ENCODE data around the gene SEMA6B. TPM values are rescaled to one million over a fixed set of nuclear protein-coding genes. Genes with fewer than 3 reads are reported as not detected.

SEMA6B gene
- total and polyA plus RNA-seq, 2 of the 4 experiments (the other 2 are of a cell fraction): 0.18 to 0.72 TPM

DNA sequence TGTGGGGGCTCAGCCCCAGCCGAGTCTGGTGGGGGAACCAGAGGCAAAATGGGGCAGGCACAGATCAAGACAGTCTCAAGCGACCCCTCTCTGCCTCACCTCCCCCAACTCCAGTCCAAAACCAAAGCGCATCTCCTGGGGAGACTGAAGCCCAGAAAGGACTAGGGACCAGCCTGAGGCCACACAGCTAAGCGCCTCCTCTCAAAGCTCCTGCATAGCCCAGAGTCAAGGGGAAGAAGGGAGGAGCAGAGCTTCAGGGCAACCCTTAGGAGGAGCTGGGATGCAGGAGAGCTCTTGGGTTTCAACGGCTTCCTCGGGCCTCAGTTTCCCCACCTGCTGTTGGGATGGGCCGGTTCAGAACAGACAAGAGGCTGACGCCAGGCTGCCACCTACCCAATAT, 19.9 kb upstream of the SEMA6B start:
- BruUV-seq (replicated peaks): no TSS peak
- ATAC-seq (ENCODE audit: low read depth) (no peak), DNase-seq (no peak)
- no peak overlapping the region for H4K5ac ChIP-seq (ENCODE audit: low read depth, low read length)
- ChIA-PET POLR2A (ENCODE audit: unreplicated experiment) (no interaction called here), CTCF (interaction anchor here (0.9 kb wide), 1 partner anchor 12 kb away, joined by 3 read pairs; no protein-coding TSS in a partner anchor)
- no peaks in the 10 kb centered on the region; the same call in 1 of the 2 replicates for H4K20me1 ChIP-seq (ENCODE audit: insufficient read depth, low read length)
- no peaks in the 10 kb centered on the region for H3K36me3 ChIP-seq (ENCODE audit: control insufficient read depth, insufficient read depth, low read length)
- no peak overlapping the region for H2BK120ac ChIP-seq (ENCODE audit: low read depth, low read length)
- H3K4me1 ChIP-seq (ENCODE audit: control insufficient read depth, insufficient read depth, low read length): peaks cover 11% of the 10 kb centered on the region
- no peak overlapping the region for H2BK20ac ChIP-seq (ENCODE audit: low read depth, low read length)
- intact Hi-C loops (cut with micrococcal nuclease): no loop called here
- no peak overlapping the region for H3K56ac ChIP-seq (ENCODE audit: extremely low read depth, insufficient read depth, low read length)
- no peak overlapping the region for H3K23ac ChIP-seq (ENCODE audit: low read depth, low read length)
- no peak overlapping the region for H3K4ac ChIP-seq (ENCODE audit: low read depth, low read length)
- H3K27me3 ChIP-seq (ENCODE audit: control insufficient read depth, insufficient read depth, low read length): peaks cover 35% of the 10 kb centered on the region
- peaks cover 5% of the 10 kb centered on the region; the same call in 1 of the 2 replicates for H3K9me1 ChIP-seq (ENCODE audit: insufficient read depth, low read length)
- no peaks in the 10 kb centered on the region for H3K79me1 ChIP-seq (ENCODE audit: low read depth in 1 of 2, low read length in 2 of 2)
- WGBS, 2 experiments (ENCODE audit: extremely low coverage in 2 of 2, insufficient read length in 1 of 2): 53% methylated on average over 3 of the region's 8 CpGs; no CpG with 5 or more reads in 1 of the 2 experiments
- H3K27ac ChIP-seq (ENCODE audit: insufficient read depth, low read length): no peak overlapping the region
- H2AK9ac ChIP-seq (replicated peaks; ENCODE audit: low read depth, low read length, poor library complexity): no peak overlapping the region
- no peak overlapping the region for H3K4me2 ChIP-seq (ENCODE audit: low read depth, low read length)
- TF ChIP-seq, protein P1, sequence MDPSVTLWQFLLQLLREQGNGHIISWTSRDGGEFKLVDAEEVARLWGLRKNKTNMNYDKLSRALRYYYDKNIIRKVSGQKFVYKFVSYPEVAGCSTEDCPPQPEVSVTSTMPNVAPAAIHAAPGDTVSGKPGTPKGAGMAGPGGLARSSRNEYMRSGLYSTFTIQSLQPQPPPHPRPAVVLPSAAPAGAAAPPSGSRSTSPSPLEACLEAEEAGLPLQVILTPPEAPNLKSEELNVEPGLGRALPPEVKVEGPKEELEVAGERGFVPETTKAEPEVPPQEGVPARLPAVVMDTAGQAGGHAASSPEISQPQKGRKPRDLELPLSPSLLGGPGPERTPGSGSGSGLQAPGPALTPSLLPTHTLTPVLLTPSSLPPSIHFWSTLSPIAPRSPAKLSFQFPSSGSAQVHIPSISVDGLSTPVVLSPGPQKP (IDR thresholded peaks at IDR 0.05; ENCODE audit: borderline replicate concordance, low read depth, low read length): no peak
- no peak for TF ChIP-seq CHD1 (IDR thresholded peaks at IDR 0.05; ENCODE audit: low read depth, low read length)
- TF ChIP-seq, protein P2, sequence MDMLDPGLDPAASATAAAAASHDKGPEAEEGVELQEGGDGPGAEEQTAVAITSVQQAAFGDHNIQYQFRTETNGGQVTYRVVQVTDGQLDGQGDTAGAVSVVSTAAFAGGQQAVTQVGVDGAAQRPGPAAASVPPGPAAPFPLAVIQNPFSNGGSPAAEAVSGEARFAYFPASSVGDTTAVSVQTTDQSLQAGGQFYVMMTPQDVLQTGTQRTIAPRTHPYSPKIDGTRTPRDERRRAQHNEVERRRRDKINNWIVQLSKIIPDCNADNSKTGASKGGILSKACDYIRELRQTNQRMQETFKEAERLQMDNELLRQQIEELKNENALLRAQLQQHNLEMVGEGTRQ (IDR thresholded peaks at IDR 0.05; ENCODE audit: low read depth, low read length): no peak
- no peak for TF ChIP-seq NFE2L2 (IDR thresholded peaks at IDR 0.05; ENCODE audit: low read depth, low read length)
- no peak for TF ChIP-seq BHLHE40 (IDR thresholded peaks at IDR 0.05; ENCODE audit: low read depth, low read length)
- no peak for TF ChIP-seq RFX5 (IDR thresholded peaks at IDR 0.05; ENCODE audit: low read depth, low read length)
- TF ChIP-seq CEBPB (IDR thresholded peaks at IDR 0.05; ENCODE audit: low read depth, low read length): no peak
- no peak for TF ChIP-seq SMC3 (IDR thresholded peaks at IDR 0.05; ENCODE audit: low read depth, low read length)
- no peak for TF ChIP-seq POLR2A (IDR thresholded peaks at IDR 0.05; ENCODE audit: low read depth, low read length)
- no peak for TF ChIP-seq RCOR1 (IDR thresholded peaks at IDR 0.05; ENCODE audit: insufficient replicate concordance, low read length)
- TF ChIP-seq MAFK (IDR thresholded peaks at IDR 0.05; ENCODE audit: low read depth, low read length): no peak
- no peak for TF ChIP-seq MAZ (IDR thresholded peaks at IDR 0.05; ENCODE audit: borderline replicate concordance, low read depth, low read length)
- no peak for TF ChIP-seq MXI1 (IDR thresholded peaks at IDR 0.05; ENCODE audit: borderline replicate concordance, low read depth, low read length)
- TF ChIP-seq FOS (IDR thresholded peaks at IDR 0.05; ENCODE audit: low read depth, low read length): no peak
- TF ChIP-seq, protein P3, sequence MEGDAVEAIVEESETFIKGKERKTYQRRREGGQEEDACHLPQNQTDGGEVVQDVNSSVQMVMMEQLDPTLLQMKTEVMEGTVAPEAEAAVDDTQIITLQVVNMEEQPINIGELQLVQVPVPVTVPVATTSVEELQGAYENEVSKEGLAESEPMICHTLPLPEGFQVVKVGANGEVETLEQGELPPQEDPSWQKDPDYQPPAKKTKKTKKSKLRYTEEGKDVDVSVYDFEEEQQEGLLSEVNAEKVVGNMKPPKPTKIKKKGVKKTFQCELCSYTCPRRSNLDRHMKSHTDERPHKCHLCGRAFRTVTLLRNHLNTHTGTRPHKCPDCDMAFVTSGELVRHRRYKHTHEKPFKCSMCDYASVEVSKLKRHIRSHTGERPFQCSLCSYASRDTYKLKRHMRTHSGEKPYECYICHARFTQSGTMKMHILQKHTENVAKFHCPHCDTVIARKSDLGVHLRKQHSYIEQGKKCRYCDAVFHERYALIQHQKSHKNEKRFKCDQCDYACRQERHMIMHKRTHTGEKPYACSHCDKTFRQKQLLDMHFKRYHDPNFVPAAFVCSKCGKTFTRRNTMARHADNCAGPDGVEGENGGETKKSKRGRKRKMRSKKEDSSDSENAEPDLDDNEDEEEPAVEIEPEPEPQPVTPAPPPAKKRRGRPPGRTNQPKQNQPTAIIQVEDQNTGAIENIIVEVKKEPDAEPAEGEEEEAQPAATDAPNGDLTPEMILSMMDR (conservative IDR thresholded peaks at IDR 0.05; ENCODE audit: low read depth, low read length): no peak
- no peak for TF ChIP-seq RAD21 (IDR thresholded peaks at IDR 0.05; ENCODE audit: low read length)
- no peaks in the 10 kb centered on the region for H3K9me3 ChIP-seq (ENCODE audit: control insufficient read depth, insufficient read depth, low read length)
- H2AFZ ChIP-seq (replicated peaks; ENCODE audit: low read length, poor library complexity): no peak overlapping the region
- no peak overlapping the region for H2BK5ac ChIP-seq (ENCODE audit: low read depth, low read length, poor library complexity, severe bottlenecking)
- no peak overlapping the region for H3K18ac ChIP-seq (ENCODE audit: low read depth, low read length)
- H4K91ac ChIP-seq (ENCODE audit: insufficient read depth, low read depth, low read length): no peak overlapping the region
- no peak overlapping the region for H3K4me3 ChIP-seq (ENCODE audit: insufficient read depth, low read depth, low read length)
- dilution Hi-C loops (cut with HindIII; ENCODE audit: low sequenced_read_pairs, unreplicated experiment): no loop called here
- no peak overlapping the region for H3K14ac ChIP-seq (replicated peaks; ENCODE audit: low read depth, low read length)
- no peak overlapping the region for H2BK15ac ChIP-seq (ENCODE audit: low read depth, low read length)
- H3K9ac ChIP-seq (ENCODE audit: low read depth, low read length): no peak overlapping the region
- H4K8ac ChIP-seq (ENCODE audit: low read depth in 2 of 2, low read length in 2 of 2): no peak overlapping the region
- H2AK5ac ChIP-seq (ENCODE audit: low read depth, low read length): no peak overlapping the region
- in situ Hi-C loops (cut with MboI; ENCODE audit: low sequenced_read_pairs): loop anchor here (5.0 kb wide), 1 partner anchor 58 kb away; the partner anchor contains the start of gene TNFAIP8L1
